HFFc6 (cell line): ENCODE results near the gene TSN. TPM values are rescaled to one million over a fixed set of nuclear protein-coding genes. Genes with fewer than 3 reads are reported as not detected.
"Not testable (repeated sequence)": the region's sequence is repeated elsewhere in the genome, so short reads cannot be mapped to it uniquely, and the experiment has no call there.

Experiments
- DNase-seq: peaks from one replicate; pipeline ENCODE4 v3.0.0-alpha.2; 2018
- H3K27ac Mint-ChIP-seq: 2 replicates; pipeline ENCODE4 v1.8.0; 2020; ENCODE audit warnings: mild to moderate bottlenecking, mixed read lengths
- H3K27me3 Mint-ChIP-seq: 2 replicates; pipeline ENCODE4 v1.8.0; 2021; ENCODE audit warnings: mild to moderate bottlenecking, moderate library complexity, mixed read lengths; ENCODE audit not compliant: insufficient read depth
- H3K36me3 Mint-ChIP-seq: 2 replicates; pipeline ENCODE4 v1.8.0; 2021; ENCODE audit warnings: low read depth, mixed read lengths
- H3K4me1 Mint-ChIP-seq: 2 replicates; pipeline ENCODE4 v1.8.0; 2020; ENCODE audit warnings: low read depth, mixed read lengths
- H3K4me3 Mint-ChIP-seq: 2 replicates; pipeline ENCODE4 v1.8.0; 2020; ENCODE audit warnings: mild to moderate bottlenecking, moderate library complexity, mixed read lengths
- H3K9me3 Mint-ChIP-seq: 2 replicates; pipeline ENCODE4 v1.8.0; 2020; ENCODE audit warnings: mild to moderate bottlenecking, mixed read lengths
- CTCF ChIP-seq: fragments of 200-600 bp; sonication (generic); IDR thresholded peaks from 2 replicates; pipeline ENCODE4 v1.5.0; 2021; ENCODE audit warnings: antibody characterized with exemption, mild to moderate bottlenecking
- total RNA-seq, 6 experiments: library from RNA; stranded (reverse); fragmentation: NEBNext Ultra II Directional; extraction: Animal tissue kit (Norgen Biotek cat#: 25700); gene quantifications; 2 replicates in 1 of 6; 3 replicates in 5 of 6; pipeline ENCODE4 v1.2.3, GENCODE V29; 2021

Gene TSN
- total RNA-seq, 6 experiments from 2014 or later: 74.8 to 91.2 (median 83.2) TPM

- Mint-ChIP-seq H3K36me3 (peaks cover 19% of the 10 kb centered on the region), H3K4me3 (peak overlapping the region; percentile 59), H3K27ac (peak overlapping the region; percentile 82), H3K4me1 (peaks cover 39% of the 10 kb centered on the region), H3K9me3 (no peaks in the 10 kb centered on the region), H3K27me3 (no peaks in the 10 kb centered on the region)
- no peak for DNase-seq
- no peak for TF ChIP-seq CTCF
These were observed 32.1 kb upstream of the TSN start for GRCh38 chr2:121723316-121723715.

- Mint-ChIP-seq H3K27me3 (no peaks in the 10 kb centered on the region; the same call in 1 of the 2 replicates), H3K9me3 (no peaks in the 10 kb centered on the region), H3K4me1 (peaks cover 31% of the 10 kb centered on the region), H3K4me3 (no peak overlapping the region), H3K36me3 (peaks cover 48% of the 10 kb centered on the region), H3K27ac (no peak overlapping the region)
- no peak for DNase-seq
- no peak for TF ChIP-seq CTCF
These were observed 28.1 kb upstream of the TSN start for GRCh38 chr2:121727332-121727731.

- Mint-ChIP-seq H3K4me1 (peaks cover 25% of the 10 kb centered on the region), H3K36me3 (peaks cover 49% of the 10 kb centered on the region), H3K9me3 (no peaks in the 10 kb centered on the region), H3K27ac (no peak overlapping the region), H3K27me3 (no peaks in the 10 kb centered on the region; the same call in 1 of the 2 replicates), H3K4me3 (no peak overlapping the region)
- no peak for DNase-seq
- TF ChIP-seq CTCF: no peak
These were observed 27.5 kb upstream of the TSN start for GRCh38 chr2:121727950-121728349.

GRCh38 chr2:121731366-121731765 is 24.1 kb upstream of the TSN start:
- no peak for TF ChIP-seq CTCF
- Mint-ChIP-seq H3K27ac (no peak overlapping the region; the same call in 1 of the 2 replicates), H3K36me3 (peaks cover 61% of the 10 kb centered on the region), H3K27me3 (no peaks in the 10 kb centered on the region; the same call in 1 of the 2 replicates), H3K9me3 (no peaks in the 10 kb centered on the region), H3K4me1 (peaks cover 24% of the 10 kb centered on the region), H3K4me3 (no peak overlapping the region)
- no peak for DNase-seq

GRCh38 chr2:121734544-121734943 is 20.9 kb upstream of the TSN start:
- peaks cover 40% of the 10 kb centered on the region for H3K36me3 Mint-ChIP-seq
- not testable (repeated sequence) for DNase-seq, H3K27me3 Mint-ChIP-seq, H3K27ac Mint-ChIP-seq, H3K4me3 Mint-ChIP-seq, H3K9me3 Mint-ChIP-seq
- peaks cover 24% of the 10 kb centered on the region for H3K4me1 Mint-ChIP-seq

- Mint-ChIP-seq H3K36me3 (peaks cover 35% of the 10 kb centered on the region), H3K4me3 (peak overlapping the region; percentile 93), H3K27ac (peak overlapping the region; percentile 90), H3K9me3 (no peaks in the 10 kb centered on the region), H3K27me3 (no peaks in the 10 kb centered on the region; the same call in 1 of the 2 replicates), H3K4me1 (peaks cover 24% of the 10 kb centered on the region)
- DNase-seq: no peak
- no peak for TF ChIP-seq CTCF
These were observed 19.9 kb upstream of the TSN start for GRCh38 chr2:121735518-121736074.
